Fibroblast of lung (primary cell): ENCODE data around the gene CIB2.

Experiments used
- CTCF ChIP-seq, 2 donors: IDR thresholded peaks in 1 of 2; conservative IDR thresholded peaks in 1 of 2; 1 replicate in 1 of 2; 2 replicates in 1 of 2; pipeline ENCODE4 v1.5.1; 2011 to 2012; ENCODE audit warnings: low read length in 2 of 2, control low read depth in 1 of 2, inconsistent platforms in 1 of 2, low read depth in 1 of 2, mild to moderate bottlenecking in 1 of 2
- EZH2 ChIP-seq: IDR thresholded peaks from 2 replicates; pipeline ENCODE4 v1.5.1; 2012; ENCODE audit warnings: low read length, control low read depth, mild to moderate bottlenecking; ENCODE audit errors: missing control alignments

GRCh38 chr15:78174401-78174800, 43.2 kb upstream of the CIB2 start:
- TF ChIP-seq EZH2 (no peak), CTCF (conservative IDR thresholded peaks at IDR 0.05 in 1 of 2, IDR thresholded peaks at IDR 0.05 in 1 of 2; ENCODE audit: low read depth in 1 of 2, low read length in 2 of 2) (no peak)
